H1 (cell line): ENCODE measurements around the gene UGT3A1. TPM values are rescaled to one million over a fixed set of nuclear protein-coding genes. Genes with fewer than 3 reads are reported as not detected.

Source experiments
- CTCF ChIA-PET: fragments of 300-600 bp; sonication (Branson Sonifier 250); formaldehyde crosslinking; loops from one replicate; lab custom pipeline; 2021; ENCODE audit not compliant: partially characterized antibody; lab: Charles Lee
- POLR2A ChIA-PET: fragments of 300-600 bp; sonication (Branson Sonifier 250); formaldehyde crosslinking; loops from one replicate; lab custom pipeline; 2021; ENCODE audit warnings: inconsistent platforms; ENCODE audit not compliant: partially characterized antibody; lab: Charles Lee
- DNase-seq, 2 experiments: peaks; one replicate each; pipeline versions ENCODE4 v3.0.0 to v3.0.0-alpha.2; 2010 to 2022; ENCODE audit warnings: low spot score in 2 of 2, low read depth in 1 of 2, mixed read lengths in 1 of 2
- FAIRE-seq: peaks from 2 replicates; lab custom pipeline; 2011; peaks lifted over from hg19 to GRCh38; lab: Jason Lieb, UNC
- H2AFZ ChIP-seq: 2 replicates; pipeline ENCODE4 v1.8.1; 2012; ENCODE audit warnings: low read length, inconsistent platforms
- H2AK5ac ChIP-seq: 2 replicates; pipeline ENCODE4 v1.6.1; 2013; ENCODE audit warnings: low read depth, low read length
- H2BK120ac ChIP-seq: replicated peaks from 2 replicates; pipeline ENCODE3; 2013; ENCODE audit warnings: low read depth, low read length, inconsistent platforms
- H2BK12ac ChIP-seq: 2 replicates; pipeline ENCODE4 v1.6.1; 2013; ENCODE audit warnings: low read depth, low read length
- H2BK15ac ChIP-seq: 2 replicates; pipeline ENCODE4 v1.6.1; 2013; ENCODE audit warnings: low read length
- H2BK20ac ChIP-seq: 2 replicates; pipeline ENCODE4 v1.6.1; 2013; ENCODE audit warnings: low read length
- H2BK5ac ChIP-seq: 2 replicates; pipeline ENCODE4 v1.6.1; 2013; ENCODE audit warnings: low read depth, low read length
- H3K14ac ChIP-seq: 2 replicates; pipeline ENCODE4 v1.6.1; 2013; ENCODE audit warnings: inconsistent platforms; ENCODE audit not compliant: insufficient read length
- H3K18ac ChIP-seq: 2 replicates; pipeline ENCODE4 v1.6.1; 2013; ENCODE audit warnings: low read length; ENCODE audit errors: extremely low read depth
- H3K23ac ChIP-seq: 2 replicates; pipeline ENCODE4 v1.6.1; 2013; ENCODE audit warnings: inconsistent platforms; ENCODE audit not compliant: insufficient read length
- H3K23me2 ChIP-seq: 2 replicates; pipeline ENCODE4 v1.6.1; 2013; ENCODE audit warnings: low read depth, low read length
- H3K27ac ChIP-seq: 2 replicates; pipeline ENCODE4 v1.6.1; 2011; ENCODE audit warnings: low read depth, low read length, inconsistent platforms
- H3K27me3 ChIP-seq, 4 experiments: replicated peaks in 1 of 4; 1 replicate in 1 of 4; 2 replicates in 3 of 4; pipeline versions ENCODE4 v1.6.1 to v1.8.1; 2011 to 2013; ENCODE audit warnings: low read length in 3 of 4, mild to moderate bottlenecking in 3 of 4, inconsistent platforms in 2 of 4, mixed read lengths in 2 of 4, moderate library complexity in 1 of 4; ENCODE audit not compliant: control insufficient read depth in 3 of 4, insufficient read depth in 3 of 4; ENCODE audit errors: extremely low read depth in 1 of 4
- H3K36me3 ChIP-seq, 4 experiments: 2 replicates each; pipeline versions ENCODE4 v1.6.1 to v1.8.1; 2011 to 2013; ENCODE audit warnings: mild to moderate bottlenecking in 4 of 4, low read length in 3 of 4, moderate library complexity in 2 of 4, control low read depth in 1 of 4, inconsistent platforms in 1 of 4; ENCODE audit not compliant: insufficient read depth in 4 of 4, control insufficient read depth in 2 of 4
- H3K4ac ChIP-seq: replicated peaks from 2 replicates; pipeline ENCODE3; 2013; ENCODE audit warnings: low read length, low read depth, mixed read lengths, inconsistent platforms; ENCODE audit not compliant: insufficient read length
- H3K4me1 ChIP-seq, 4 experiments: replicated peaks in 1 of 4; 1 replicate in 1 of 4; 2 replicates in 3 of 4; pipeline versions ENCODE4 v1.6.1 to v1.8.1; 2011 to 2013; ENCODE audit warnings: low read length in 3 of 4, inconsistent platforms in 2 of 4, mixed read lengths in 1 of 4; ENCODE audit not compliant: insufficient read depth in 4 of 4, control insufficient read depth in 3 of 4
- H3K4me2 ChIP-seq, 2 experiments: 2 replicates each; pipeline versions ENCODE4 v1.6.1 to v1.8.1; 2011 to 2013; ENCODE audit warnings: low read depth in 2 of 2, low read length in 2 of 2, control low read depth in 1 of 2, inconsistent platforms in 1 of 2, mild to moderate bottlenecking in 1 of 2; ENCODE audit not compliant: insufficient read depth in 1 of 2
- H3K4me3 ChIP-seq, 4 experiments: fragments of 200-600, 300-600 bp in 1 of 4; sonication (generic), shearing (Covaris generic), sonication (Bioruptor Twin) in 1 of 4; 2 replicates each; pipeline versions ENCODE4 v1.5.1 to v1.8.1; 2011 to 2016; ENCODE audit warnings: low read length in 4 of 4, low read depth in 3 of 4, control low read depth in 2 of 4, inconsistent platforms in 2 of 4, mild to moderate bottlenecking in 2 of 4, mixed read lengths in 1 of 4, moderate library complexity in 1 of 4; ENCODE audit not compliant: insufficient read depth in 2 of 4; ENCODE audit errors: extremely low read depth in 1 of 4
- H3K56ac ChIP-seq: replicated peaks from 2 replicates; pipeline ENCODE3; 2013; ENCODE audit warnings: low read depth, mild to moderate bottlenecking, mixed read lengths, low read length, inconsistent platforms; ENCODE audit not compliant: insufficient read length
- H3K79me1 ChIP-seq: 2 replicates; pipeline ENCODE4 v1.6.1; 2013; ENCODE audit warnings: low read depth, low read length, control low read depth
- H3K79me2 ChIP-seq, 2 experiments: 2 replicates each; pipeline versions ENCODE4 v1.6.1 to v1.8.1; 2012 to 2013; ENCODE audit warnings: low read length in 2 of 2, mild to moderate bottlenecking in 2 of 2, inconsistent platforms in 1 of 2; ENCODE audit not compliant: insufficient read depth in 2 of 2, control insufficient read depth in 1 of 2
- H3K9ac ChIP-seq, 4 experiments: replicated peaks in 1 of 4; 1 replicate in 1 of 4; 2 replicates in 3 of 4; pipeline versions ENCODE4 v1.6.1 to v1.8.1; 2011 to 2013; ENCODE audit warnings: low read depth in 3 of 4, low read length in 3 of 4, control low read depth in 2 of 4, mild to moderate bottlenecking in 2 of 4, moderate library complexity in 2 of 4, inconsistent platforms in 1 of 4; ENCODE audit errors: extremely low read depth in 1 of 4
- H3K9me3 ChIP-seq, 2 experiments: 2 replicates each; pipeline versions ENCODE4 v1.6.1 to v1.8.1; 2012 to 2013; ENCODE audit warnings: mild to moderate bottlenecking in 2 of 2, moderate library complexity in 2 of 2, control low read depth in 1 of 2, inconsistent platforms in 1 of 2, low read depth in 1 of 2, low read length in 1 of 2, mixed read lengths in 1 of 2; ENCODE audit not compliant: insufficient read depth in 2 of 2
- H4K20me1 ChIP-seq, 2 experiments: replicated peaks in 1 of 2; 2 replicates each; pipeline versions ENCODE3 to v1.8.1; 2011 to 2013; ENCODE audit warnings: inconsistent platforms in 2 of 2, low read length in 2 of 2, mild to moderate bottlenecking in 1 of 2; ENCODE audit not compliant: insufficient read depth in 2 of 2, control insufficient read depth in 1 of 2
- H4K5ac ChIP-seq: 2 replicates; pipeline ENCODE4 v1.6.1; 2013; ENCODE audit warnings: low read length, low read depth, mixed read lengths, inconsistent platforms; ENCODE audit not compliant: insufficient read length
- H4K8ac ChIP-seq: 2 replicates; pipeline ENCODE4 v1.8.0; 2013; ENCODE audit warnings: mild to moderate bottlenecking, moderate library complexity, low read length, inconsistent platforms; ENCODE audit not compliant: insufficient read depth; ENCODE audit errors: extremely low read depth
- H4K91ac ChIP-seq: replicated peaks from 2 replicates; pipeline ENCODE3; 2013; ENCODE audit warnings: low read length, mixed read lengths, inconsistent platforms; ENCODE audit not compliant: insufficient read length
- ATF2 ChIP-seq: IDR thresholded peaks from 2 replicates; pipeline ENCODE4 v1.6.1; 2012; ENCODE audit warnings: low read length, inconsistent platforms
- BCL11A ChIP-seq, 2 experiments: IDR thresholded peaks; one replicate each; pipeline ENCODE4 v1.6.1; 2011; ENCODE audit warnings: low read depth in 2 of 2, low read length in 2 of 2, mild to moderate bottlenecking in 2 of 2
- CBX5 ChIP-seq: fragments of 300-800, 300-1000 bp; sonication (generic); IDR thresholded peaks from 2 replicates; pipeline ENCODE4 v1.7.1; 2016; ENCODE audit warnings: antibody characterized with exemption, low read length, low read depth
- CHD1 ChIP-seq: IDR thresholded peaks from 2 replicates; pipeline ENCODE4 v1.6.1; 2012; ENCODE audit warnings: low read depth, low read length, improper control_type of control experiment
- EGR1 ChIP-seq: IDR thresholded peaks from 2 replicates; pipeline ENCODE4 v1.6.1; 2011; ENCODE audit warnings: low read depth, low read length, borderline replicate concordance
- EP300 ChIP-seq, 2 experiments: IDR thresholded peaks; 1 replicate in 1 of 2; 2 replicates in 1 of 2; pipeline ENCODE4 v1.6.1; 2011 to 2012; ENCODE audit warnings: low read depth in 2 of 2, low read length in 2 of 2, mild to moderate bottlenecking in 2 of 2, borderline replicate concordance in 1 of 2, inconsistent platforms in 1 of 2, moderate library complexity in 1 of 2
- GTF2F1 ChIP-seq: IDR thresholded peaks from 2 replicates; pipeline ENCODE4 v1.6.1; 2012; ENCODE audit warnings: low read depth, low read length, improper control_type of control experiment, borderline replicate concordance
- KDM5A ChIP-seq: fragments of 200-600 bp; IDR thresholded peaks from 2 replicates; pipeline ENCODE4 v1.7.1; 2012; ENCODE audit warnings: mild to moderate bottlenecking, low read length, inconsistent platforms, mixed read lengths
- POLR2A ChIP-seq, 2 experiments: IDR thresholded peaks; 1 replicate in 1 of 2; 2 replicates in 1 of 2; pipeline ENCODE4 v1.6.1; 2011; ENCODE audit warnings: low read depth in 2 of 2, low read length in 2 of 2, mild to moderate bottlenecking in 2 of 2; ENCODE audit errors: control extremely low read depth in 1 of 2
- RFX5 ChIP-seq: IDR thresholded peaks from 2 replicates; pipeline ENCODE4 v1.6.1; 2011; ENCODE audit warnings: low read depth, low read length, improper control_type of control experiment, borderline replicate concordance
- RNF2 ChIP-seq: fragments of 200-900, 300-1000 bp; sonication (generic); IDR thresholded peaks from 2 replicates; pipeline ENCODE4 v1.7.1; 2016; ENCODE audit warnings: borderline replicate concordance, low read depth, mild to moderate bottlenecking, antibody characterized with exemption, low read length; ENCODE audit not compliant: poor library complexity, severe bottlenecking; ENCODE audit errors: missing control alignments
- TAF7 ChIP-seq: optimal IDR thresholded peaks from 2 replicates; pipeline ENCODE3; 2011; ENCODE audit warnings: low read depth, mild to moderate bottlenecking, inconsistent platforms, low read length, moderate library complexity, borderline replicate concordance
- TEAD4 ChIP-seq: IDR thresholded peaks from 2 replicates; pipeline ENCODE4 v1.6.1; 2012; ENCODE audit warnings: low read depth, low read length, inconsistent platforms, mixed read lengths
- WGBS, 2 experiments: shearing (Covaris generic) in 1 of 2; methylation state at CpG; one replicate each; pipeline versions ENCODE4 v1.1.6 to v1.1.7; 2013 to 2015; ENCODE audit warnings: low lambda C conversion rate in 2 of 2, mixed read lengths in 2 of 2, inconsistent platforms in 1 of 2, low coverage in 1 of 2, missing lambda C conversion rate in 1 of 2; ENCODE audit not compliant: insufficient replicate concordance in 2 of 2, insufficient coverage in 1 of 2, insufficient read length in 1 of 2; ENCODE audit errors: extremely low coverage in 1 of 2, missing lambda C conversion rate in 1 of 2; 5-methylcytosine and 5-hydroxymethylcytosine counted together
- polyA plus RNA-seq, 7 experiments: library from polyadenylated mRNA; depleted of rRNA in 3 of 7; stranded (reverse) in 5 of 7; unstranded in 2 of 7; fragments of >200 nt in 5 of 7; fragments of 200-250 nt in 2 of 7; gene quantifications; 1 replicate in 5 of 7; 2 replicates in 1 of 7; 4 replicates in 1 of 7; pipeline versions ENCODE4 v1.2.1 to v1.2.3, GENCODE V29; 2011 to 2013; ENCODE audit warnings: missing spikeins in 2 of 7, mixed read lengths in 2 of 7
- total RNA-seq: library from RNA; stranded (reverse); fragmentation: NEBNext Ultra II Directional; extraction: Animal tissue kit (Norgen Biotek cat#: 25700); gene quantifications from 2 replicates; pipeline ENCODE4 v1.2.1, GENCODE V29; 2021

The UGT3A1 gene
- total and polyA plus RNA-seq, 2 of the 8 experiments (the other 6 are each of a cell fraction or from before 2014, with no cell fraction given): 2.4 to 3.4 TPM

- Histone ChIP-seq H2AK5ac (no peak overlapping the region), H2BK12ac (no peak overlapping the region), H3K4me2 (no peak overlapping the region), H3K14ac (no peak overlapping the region), H4K5ac (no peak overlapping the region), H4K91ac (no peak overlapping the region), H3K36me3 (no peaks in the 10 kb centered on the region; a peak in 1 of 8 replicates), H2AFZ (no peak overlapping the region), H2BK20ac (no peak overlapping the region), H3K56ac (no peak overlapping the region), H3K27ac (no peak overlapping the region), H4K8ac (no peak overlapping the region), H2BK15ac (no peak overlapping the region), H3K79me1 (no peaks in the 10 kb centered on the region), H3K4me3 (no peak overlapping the region), H3K4me1 (no peaks in the 10 kb centered on the region; a peak in 1 of 7 replicates), H3K79me2 (no peaks in the 10 kb centered on the region), H4K20me1 (no peaks in the 10 kb centered on the region), H3K4ac (no peak overlapping the region), H2BK5ac (no peak overlapping the region), H2BK120ac (no peak overlapping the region), H3K27me3 (no peaks in the 10 kb centered on the region), H3K23ac (no peak overlapping the region), H3K9ac (no peak overlapping the region), H3K23me2 (no peaks in the 10 kb centered on the region; the same call in 1 of the 2 replicates), H3K9me3 (peaks cover 31 to 34% of the 10 kb centered on the region in 2 experiments), H3K18ac (no peak overlapping the region)
- DNase-seq (no peak), FAIRE-seq (no peak)
- POLR2A ChIA-PET: no interaction called here
- CTCF ChIA-PET: no interaction called here
- WGBS, 2 experiments: 89% methylated on average over 1 of the region's 1 CpG; no CpG with 5 or more reads in 1 of the 2 experiments
- TF ChIP-seq CHD1: no peak
- TF ChIP-seq RNF2: no peak
- TF ChIP-seq RFX5: no peak
- no peak for TF ChIP-seq GTF2F1
- no peak for TF ChIP-seq ATF2
- TF ChIP-seq TEAD4: no peak
- no peak for TF ChIP-seq BCL11A (IDR thresholded peaks at IDR 0.05; ENCODE audit: low read depth in 2 of 2, low read length in 2 of 2)
- no peak for TF ChIP-seq EGR1
- TF ChIP-seq POLR2A (IDR thresholded peaks at IDR 0.05; ENCODE audit: control extremely low read depth in 1 of 2, low read depth in 2 of 2, low read length in 2 of 2): no peak
- TF ChIP-seq EP300 (IDR thresholded peaks at IDR 0.05; ENCODE audit: borderline replicate concordance in 1 of 2, low read depth in 2 of 2, low read length in 2 of 2): no peak
- TF ChIP-seq KDM5A: no peak
- no peak for TF ChIP-seq TAF7
- no peak for TF ChIP-seq CBX5
Measured at GRCh38 chr5:36017004-36017403, 25.8 kb upstream of the UGT3A1 start.
